ENCODE results near the gene UNC13C.

Gene UNC13C

DNA sequence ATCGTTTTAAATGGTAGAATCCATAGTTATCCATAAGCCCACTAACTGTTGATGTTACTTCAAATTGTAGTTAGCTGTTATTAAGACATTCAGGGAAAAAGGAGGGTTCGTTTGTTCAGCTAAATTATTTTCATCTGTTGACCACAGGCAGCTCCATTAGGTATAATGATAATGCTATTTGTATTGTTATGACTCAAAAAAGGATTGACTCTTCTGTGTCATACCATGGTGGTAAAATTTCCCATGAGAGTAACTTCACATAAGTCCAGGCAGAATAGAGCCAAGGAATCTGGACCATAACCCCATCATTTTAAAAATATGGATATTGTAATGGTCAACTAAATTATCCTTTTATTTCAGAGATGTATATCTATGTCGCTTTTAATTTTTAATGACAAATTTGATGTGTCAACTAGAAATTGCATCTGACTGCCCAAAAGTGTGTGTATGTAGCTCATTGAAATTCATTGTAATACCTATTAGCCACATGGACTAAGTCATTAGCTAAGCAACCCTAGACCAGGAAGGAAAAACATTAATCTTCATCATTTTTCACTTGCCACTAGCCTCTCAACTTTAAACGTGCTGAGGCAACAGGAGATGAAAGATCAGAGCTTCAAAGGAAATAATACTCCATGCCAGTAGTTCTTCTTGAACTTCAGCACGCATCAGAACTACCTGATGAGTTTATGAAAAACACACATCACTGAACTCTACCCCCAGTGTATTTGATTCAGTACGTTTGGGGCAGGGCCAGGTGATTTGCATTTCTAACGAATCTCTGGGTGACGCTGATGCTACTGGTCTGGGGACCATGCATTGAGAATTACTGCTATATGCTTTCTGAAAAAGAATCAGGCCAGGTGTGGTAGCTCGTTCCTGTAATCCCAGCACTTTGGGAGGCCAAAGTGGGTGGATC lies 537.7 kb downstream of the UNC13C start:
- H3K27me3 ChIP-seq (ENCODE audit: control insufficient read depth in 1 of 2, insufficient read depth in 2 of 2, low read length in 2 of 2) = no peaks in the 10 kb centered on the region
- H3K9ac ChIP-seq (ENCODE audit: low read length in 2 of 2) = no peak overlapping the region
- no peak overlapping the region for H3K27ac ChIP-seq (ENCODE audit: low read length)
- no peaks in the 10 kb centered on the region for H3K36me3 ChIP-seq (ENCODE audit: control insufficient read depth in 2 of 2, insufficient read depth in 2 of 2, low read length in 2 of 2)
- H3K4me3 ChIP-seq (ENCODE audit: low read length in 2 of 2) = no peak overlapping the region
- H3K4me1 ChIP-seq (ENCODE audit: control insufficient read depth, insufficient read depth, low read length) = no peaks in the 10 kb centered on the region
- H3K9me3 ChIP-seq (ENCODE audit: control insufficient read depth in 2 of 2, low read length in 2 of 2) = no peaks in the 10 kb centered on the region

DNA sequence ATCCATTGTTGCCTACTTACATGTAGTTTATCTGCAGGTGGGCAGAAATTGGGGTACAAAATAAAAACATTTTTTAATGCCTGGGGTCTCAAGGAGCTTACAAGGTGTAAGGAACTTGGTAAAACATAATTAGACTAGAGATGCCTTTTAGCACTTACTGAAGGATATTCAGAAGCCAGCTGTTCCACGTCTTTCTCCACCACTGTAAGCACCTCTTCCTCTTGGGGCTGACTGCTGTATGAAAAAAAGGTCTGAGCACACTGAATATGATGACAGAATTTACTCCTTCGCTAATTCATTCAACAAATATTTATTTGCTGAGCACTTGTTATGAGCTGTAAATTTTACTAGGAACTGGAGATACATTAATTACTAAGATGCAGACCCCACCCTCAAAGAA lies 539.1 kb downstream of the UNC13C start:
- no peak overlapping the region for H3K4me3 ChIP-seq (ENCODE audit: low read length in 2 of 2)
- H3K4me1 ChIP-seq (ENCODE audit: control insufficient read depth, insufficient read depth, low read length) = no peaks in the 10 kb centered on the region
- no peaks in the 10 kb centered on the region for H3K36me3 ChIP-seq (ENCODE audit: control insufficient read depth in 2 of 2, insufficient read depth in 2 of 2, low read length in 2 of 2)
- H3K9me3 ChIP-seq (ENCODE audit: control insufficient read depth in 2 of 2, low read length in 2 of 2) = no peaks in the 10 kb centered on the region
- no peak overlapping the region for H3K9ac ChIP-seq (ENCODE audit: low read length in 2 of 2)
- H3K27ac ChIP-seq (ENCODE audit: low read length) = no peak overlapping the region
- H3K27me3 ChIP-seq (ENCODE audit: control insufficient read depth in 1 of 2, insufficient read depth in 2 of 2, low read length in 2 of 2) = no peaks in the 10 kb centered on the region

GRCh38 chr15:54518156-54518882 lies 540.1 kb downstream of the UNC13C start:
- Histone ChIP-seq H3K27ac (ENCODE audit: low read length) (no peak overlapping the region), H3K4me1 (ENCODE audit: control insufficient read depth, insufficient read depth, low read length) (no peaks in the 10 kb centered on the region), H3K4me3 (ENCODE audit: low read length in 2 of 2) (no peak overlapping the region), H3K27me3 (ENCODE audit: control insufficient read depth in 1 of 2, insufficient read depth in 2 of 2, low read length in 2 of 2) (no peaks in the 10 kb centered on the region), H3K9me3 (ENCODE audit: control insufficient read depth in 2 of 2, low read length in 2 of 2) (no peaks in the 10 kb centered on the region), H3K9ac (ENCODE audit: low read length in 2 of 2) (no peak overlapping the region), H3K36me3 (ENCODE audit: control insufficient read depth in 2 of 2, insufficient read depth in 2 of 2, low read length in 2 of 2) (no peaks in the 10 kb centered on the region)

- no peak overlapping the region for H3K4me3 ChIP-seq (ENCODE audit: low read length in 2 of 2)
- H3K27ac ChIP-seq (ENCODE audit: low read length) = no peak overlapping the region
- no peaks in the 10 kb centered on the region for H3K27me3 ChIP-seq (ENCODE audit: control insufficient read depth in 1 of 2, insufficient read depth in 2 of 2, low read length in 2 of 2)
- no peaks in the 10 kb centered on the region for H3K36me3 ChIP-seq (ENCODE audit: control insufficient read depth in 2 of 2, insufficient read depth in 2 of 2, low read length in 2 of 2)
- H3K4me1 ChIP-seq (ENCODE audit: control insufficient read depth, insufficient read depth, low read length) = no peaks in the 10 kb centered on the region
- H3K9me3 ChIP-seq (ENCODE audit: control insufficient read depth in 2 of 2, low read length in 2 of 2) = no peaks in the 10 kb centered on the region
- no peak overlapping the region for H3K9ac ChIP-seq (ENCODE audit: low read length in 2 of 2)
These were observed 541.3 kb downstream of the UNC13C start for GRCh38 chr15:54519577-54519976.

GRCh38 chr15:54520616-54521015 lies 542.4 kb downstream of the UNC13C start:
- Histone ChIP-seq H3K36me3 (ENCODE audit: control insufficient read depth in 2 of 2, insufficient read depth in 2 of 2, low read length in 2 of 2) (no peaks in the 10 kb centered on the region), H3K27me3 (ENCODE audit: control insufficient read depth in 1 of 2, insufficient read depth in 2 of 2, low read length in 2 of 2) (no peaks in the 10 kb centered on the region), H3K9ac (ENCODE audit: low read length in 2 of 2) (no peak overlapping the region), H3K4me3 (ENCODE audit: low read length in 2 of 2) (no peak overlapping the region), H3K4me1 (ENCODE audit: control insufficient read depth, insufficient read depth, low read length) (no peaks in the 10 kb centered on the region), H3K27ac (ENCODE audit: low read length) (no peak overlapping the region), H3K9me3 (ENCODE audit: control insufficient read depth in 2 of 2, low read length in 2 of 2) (no peaks in the 10 kb centered on the region)

DNA sequence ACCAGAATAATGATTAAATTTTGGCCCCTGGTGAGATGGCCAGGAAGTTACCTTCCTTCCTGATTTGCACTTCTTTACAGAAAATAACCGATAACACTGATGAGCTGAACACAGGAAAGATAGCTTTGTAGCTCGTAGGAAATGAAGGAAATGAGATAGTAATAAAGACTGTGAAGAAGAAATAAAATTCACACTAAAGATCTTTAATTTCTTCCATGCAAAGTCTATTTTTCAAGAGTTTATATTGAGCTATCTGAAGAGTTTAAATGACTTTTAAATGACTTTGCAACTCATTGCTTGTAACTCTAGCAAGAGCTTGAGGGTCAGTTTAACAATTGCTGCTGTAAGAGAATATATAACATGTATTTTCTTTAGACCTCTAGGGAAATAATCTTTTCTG lies 543.0 kb downstream of the UNC13C start:
- Histone ChIP-seq H3K27ac (ENCODE audit: low read length) (no peak overlapping the region), H3K9me3 (ENCODE audit: control insufficient read depth in 2 of 2, low read length in 2 of 2) (no peaks in the 10 kb centered on the region)

GRCh38 chr15:54528021-54528420 lies 549.8 kb downstream of the UNC13C start:
- no peak overlapping the region for H3K4me3 ChIP-seq (ENCODE audit: low read length in 2 of 2)
- H3K9ac ChIP-seq (ENCODE audit: low read length in 2 of 2) = no peak overlapping the region
- H3K9me3 ChIP-seq (ENCODE audit: control insufficient read depth in 2 of 2, low read length in 2 of 2) = no peaks in the 10 kb centered on the region
- no peaks in the 10 kb centered on the region for H3K27me3 ChIP-seq (ENCODE audit: control insufficient read depth in 1 of 2, insufficient read depth in 2 of 2, low read length in 2 of 2)
- no peaks in the 10 kb centered on the region for H3K4me1 ChIP-seq (ENCODE audit: control insufficient read depth, insufficient read depth, low read length)
- H3K36me3 ChIP-seq (ENCODE audit: control insufficient read depth in 2 of 2, insufficient read depth in 2 of 2, low read length in 2 of 2) = no peaks in the 10 kb centered on the region
- H3K27ac ChIP-seq (ENCODE audit: low read length) = no peak overlapping the region

More for the DNA sequence above, 543.0 kb downstream of the UNC13C start:
- no peaks in the 10 kb centered on the region for H3K4me1 ChIP-seq (ENCODE audit: control insufficient read depth, insufficient read depth, low read length)
- H3K9ac ChIP-seq (ENCODE audit: low read length in 2 of 2) = no peak overlapping the region
- no peaks in the 10 kb centered on the region for H3K27me3 ChIP-seq (ENCODE audit: control insufficient read depth in 1 of 2, insufficient read depth in 2 of 2, low read length in 2 of 2)
- H3K4me3 ChIP-seq (ENCODE audit: low read length in 2 of 2) = no peak overlapping the region
- H3K36me3 ChIP-seq (ENCODE audit: control insufficient read depth in 2 of 2, insufficient read depth in 2 of 2, low read length in 2 of 2) = no peaks in the 10 kb centered on the region

GRCh38 chr15:54540721-54541120 lies 562.5 kb downstream of the UNC13C start:
- H3K27ac ChIP-seq (ENCODE audit: low read length) = no peak overlapping the region
- no peaks in the 10 kb centered on the region for H3K27me3 ChIP-seq (ENCODE audit: control insufficient read depth in 1 of 2, insufficient read depth in 2 of 2, low read length in 2 of 2)
- H3K4me1 ChIP-seq (ENCODE audit: control insufficient read depth, insufficient read depth, low read length) = no peaks in the 10 kb centered on the region
- no peak overlapping the region for H3K4me3 ChIP-seq (ENCODE audit: low read length in 2 of 2)
- H3K9ac ChIP-seq (ENCODE audit: low read length in 2 of 2) = no peak overlapping the region
- H3K9me3 ChIP-seq (ENCODE audit: control insufficient read depth in 2 of 2, low read length in 2 of 2) = peaks cover 0 to 2% of the 10 kb centered on the region in 2 donors
- no peaks in the 10 kb centered on the region for H3K36me3 ChIP-seq (ENCODE audit: control insufficient read depth in 2 of 2, insufficient read depth in 2 of 2, low read length in 2 of 2)

GRCh38 chr15:54547491-54547890 lies 569.2 kb downstream of the UNC13C start:
- H3K4me1 ChIP-seq (ENCODE audit: control insufficient read depth, insufficient read depth, low read length) = no peaks in the 10 kb centered on the region
- no peaks in the 10 kb centered on the region for H3K27me3 ChIP-seq (ENCODE audit: control insufficient read depth in 1 of 2, insufficient read depth in 2 of 2, low read length in 2 of 2)
- H3K4me3 ChIP-seq (ENCODE audit: low read length in 2 of 2) = no peak overlapping the region
- H3K36me3 ChIP-seq (ENCODE audit: control insufficient read depth in 2 of 2, insufficient read depth in 2 of 2, low read length in 2 of 2) = no peaks in the 10 kb centered on the region
- H3K9ac ChIP-seq (ENCODE audit: low read length in 2 of 2) = no peak overlapping the region
- no peaks in the 10 kb centered on the region for H3K9me3 ChIP-seq (ENCODE audit: control insufficient read depth in 2 of 2, low read length in 2 of 2)
- no peak overlapping the region for H3K27ac ChIP-seq (ENCODE audit: low read length)

- Histone ChIP-seq H3K4me1 (ENCODE audit: control insufficient read depth, insufficient read depth, low read length) (no peaks in the 10 kb centered on the region), H3K4me3 (ENCODE audit: low read length in 2 of 2) (no peak overlapping the region), H3K9me3 (ENCODE audit: control insufficient read depth in 2 of 2, low read length in 2 of 2) (no peaks in the 10 kb centered on the region), H3K9ac (ENCODE audit: low read length in 2 of 2) (no peak overlapping the region), H3K27me3 (ENCODE audit: control insufficient read depth in 1 of 2, insufficient read depth in 2 of 2, low read length in 2 of 2) (no peaks in the 10 kb centered on the region), H3K27ac (ENCODE audit: low read length) (no peak overlapping the region), H3K36me3 (ENCODE audit: control insufficient read depth in 2 of 2, insufficient read depth in 2 of 2, low read length in 2 of 2) (no peaks in the 10 kb centered on the region)
These were observed 572.7 kb downstream of the UNC13C start for GRCh38 chr15:54550954-54551353.

DNA sequence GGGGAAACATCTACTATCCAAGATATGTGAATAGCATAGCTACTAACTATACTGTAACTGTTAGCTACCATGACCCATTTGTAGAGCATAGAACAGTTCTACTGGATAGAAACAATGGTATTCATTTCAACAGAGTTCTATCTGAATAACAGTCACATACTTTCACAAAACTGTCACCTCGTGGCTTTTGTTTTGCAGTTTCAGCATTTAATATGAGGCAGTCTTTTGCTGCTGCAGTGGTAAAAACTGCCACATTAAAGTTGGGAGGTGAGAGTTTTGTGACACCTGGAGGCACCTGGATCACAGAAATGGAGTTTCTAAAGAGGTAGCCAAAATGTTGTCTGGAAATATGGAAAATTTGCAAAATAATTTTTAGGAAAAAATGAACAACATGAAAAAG lies 578.0 kb downstream of the UNC13C start:
- no peaks in the 10 kb centered on the region for H3K4me1 ChIP-seq (ENCODE audit: control insufficient read depth, insufficient read depth, low read length)

More for the DNA sequence above, 578.0 kb downstream of the UNC13C start:
- Histone ChIP-seq H3K9me3 (ENCODE audit: control insufficient read depth in 2 of 2, low read length in 2 of 2) (no peaks in the 10 kb centered on the region), H3K27me3 (ENCODE audit: control insufficient read depth in 1 of 2, insufficient read depth in 2 of 2, low read length in 2 of 2) (no peaks in the 10 kb centered on the region), H3K36me3 (ENCODE audit: control insufficient read depth in 2 of 2, insufficient read depth in 2 of 2, low read length in 2 of 2) (no peaks in the 10 kb centered on the region), H3K27ac (ENCODE audit: low read length) (no peak overlapping the region), H3K4me3 (ENCODE audit: low read length in 2 of 2) (no peak overlapping the region), H3K9ac (ENCODE audit: low read length in 2 of 2) (no peak overlapping the region)
